Panc1 (cell line): Measurements from ENCODE around the gene VPS4B. TPM values are rescaled to one million over a fixed set of nuclear protein-coding genes. Genes with fewer than 3 reads are reported as not detected.

Source experiments
- ATAC-seq: fragments of 200-7000 bp; cut with Tn5 transposase; 2 replicates; pipeline ENCODE4 v1.9.1; 2020; ENCODE audit warnings: mild to moderate bottlenecking, moderate library complexity
- BruUV-seq: library from RNA; stranded (reverse); fragments of 400-500 nt; replicated peaks from 2 replicates; lab custom pipeline; 2021; lab: Mats Ljungman, UMichigan
- CTCF ChIA-PET: fragments of 300-600 bp; sonication (Branson Sonifier 250); formaldehyde crosslinking; loops from one replicate; lab custom pipeline; 2022; ENCODE audit warnings: antibody characterized with exemption; lab: Charles Lee
- POLR2A ChIA-PET: fragments of 300-600 bp; sonication (Branson Sonifier 250); formaldehyde crosslinking; loops from one replicate; lab custom pipeline; 2022; ENCODE audit warnings: antibody characterized with exemption; lab: Charles Lee
- DNase-seq: peaks from one replicate; pipeline ENCODE4 v3.0.0-alpha.2; 2010; ENCODE audit warnings: low read depth, low spot score
- H3K27ac ChIP-seq: 2 replicates; pipeline ENCODE4 v1.5.1; 2011; ENCODE audit warnings: mild to moderate bottlenecking, low read length, inconsistent platforms
- H3K27me3 ChIP-seq: fragments of 200-500 bp; sonication (Bioruptor generic); 2 replicates; pipeline ENCODE4 v1.6.0; 2014; ENCODE audit warnings: low read length, inconsistent platforms; ENCODE audit not compliant: control insufficient read depth, insufficient read depth
- H3K36me3 ChIP-seq: fragments of 200-500 bp; sonication (Bioruptor generic); 2 replicates; pipeline ENCODE4 v1.5.1; 2014; ENCODE audit warnings: inconsistent platforms, mild to moderate bottlenecking, low read length, moderate library complexity; ENCODE audit not compliant: control insufficient read depth, insufficient read depth
- H3K4me1 ChIP-seq: 2 replicates; pipeline ENCODE4 v1.5.1; 2011; ENCODE audit warnings: inconsistent platforms, mild to moderate bottlenecking, low read length, moderate library complexity; ENCODE audit not compliant: control insufficient read depth, insufficient read depth
- H3K4me3 ChIP-seq, 2 experiments: 2 replicates each; pipeline ENCODE4 v1.5.1; 2011 to 2012; ENCODE audit warnings: low read depth in 2 of 2, low read length in 2 of 2, mild to moderate bottlenecking in 2 of 2, inconsistent platforms in 1 of 2, moderate library complexity in 1 of 2
- H3K9me3 ChIP-seq: fragments of 200-500 bp; sonication (Bioruptor generic); 2 replicates; pipeline ENCODE4 v1.5.1; 2014; ENCODE audit warnings: low read depth, mild to moderate bottlenecking, inconsistent platforms, low read length, moderate library complexity; ENCODE audit not compliant: control insufficient read depth, insufficient read depth
- CTCF ChIP-seq: fragments of 450-650 bp; IDR thresholded peaks from 2 replicates; pipeline ENCODE4 v1.5.1; 2017; ENCODE audit warnings: mild to moderate bottlenecking
- POLR2AphosphoS5 ChIP-seq: IDR thresholded peaks from 2 replicates; pipeline ENCODE4 v1.6.1; 2012; ENCODE audit warnings: mild to moderate bottlenecking, low read depth, low read length, moderate library complexity
- REST ChIP-seq, 2 experiments: IDR thresholded peaks; 2 replicates each; pipeline ENCODE4 v1.6.1; 2011 to 2012; ENCODE audit warnings: low read depth in 2 of 2, control low read depth in 1 of 2, low read length in 1 of 2, mild to moderate bottlenecking in 1 of 2, moderate library complexity in 1 of 2; ENCODE audit not compliant: insufficient read depth in 1 of 2
- SIN3A ChIP-seq: IDR thresholded peaks from 2 replicates; pipeline ENCODE4 v1.6.1; 2012; ENCODE audit warnings: low read depth, mild to moderate bottlenecking, low read length, moderate library complexity, borderline replicate concordance; ENCODE audit not compliant: insufficient read depth
- TCF7L2 ChIP-seq: IDR thresholded peaks from 2 replicates; pipeline ENCODE4 v1.6.1; 2011; ENCODE audit warnings: mild to moderate bottlenecking, low read depth, low read length, inconsistent platforms
- in situ Hi-C: cut with HindIII; loops from 2 replicates; pipeline ENCODE4 v1.10.0; 2016; ENCODE audit warnings: low sequenced_read_pairs, low pct_unique_long_range_greater_than_20kb
- intact Hi-C: fragments of 100-400 bp; cut with micrococcal nuclease; formaldehyde crosslinking; loops from one replicate; pipeline ENCODE4 v1.10.0; 2022; ENCODE audit not compliant: unreplicated experiment
- total RNA-seq: library from RNA; stranded (reverse); gene quantifications from one replicate; pipeline ENCODE4 v1.2.1, GENCODE V29; 2021; ENCODE audit not compliant: unreplicated experiment

Gene VPS4B
- total RNA-seq, 1 experiment from 2014 or later, result 44.5 TPM

GRCh38 chr18:63438181-63438580 is 15.9 kb upstream of the VPS4B start:
- ChIA-PET CTCF (interaction anchor here (0.9 kb wide), 1 partner anchor 72 kb away, joined by 3 read pairs; no protein-coding TSS in a partner anchor), POLR2A (no interaction called here)
- H3K27me3 ChIP-seq, result no peaks in the 10 kb centered on the region
- H3K36me3 ChIP-seq, result no peaks in the 10 kb centered on the region
- H3K4me3 ChIP-seq, result no peak overlapping the region
- no peak overlapping the region for H3K27ac ChIP-seq
- no peaks in the 10 kb centered on the region for H3K9me3 ChIP-seq
- no peak for ATAC-seq
- in situ Hi-C loops (no loop called here), intact Hi-C loops (loop anchor here (10.0 kb wide), 1 partner anchor 423 kb away; no protein-coding TSS in a partner anchor)
- BruUV-seq, result no TSS peak
- DNase-seq, result no peak
- no peak for TF ChIP-seq CTCF
- no peak for TF ChIP-seq SIN3A
- TF ChIP-seq TCF7L2, result no peak
- TF ChIP-seq POLR2AphosphoS5, result no peak
- TF ChIP-seq REST (IDR thresholded peaks at IDR 0.05; ENCODE audit: insufficient read depth in 1 of 2, low read depth in 2 of 2, low read length in 1 of 2), result no peak
- H3K4me1 ChIP-seq, result no peaks in the 10 kb centered on the region

GRCh38 chr18:63433334-63433866 is 11.1 kb upstream of the VPS4B start:
- ChIA-PET CTCF (interaction anchor here (0.5 to 0.6 kb wide), 2 partner anchors 308 to 396 kb away, joined by 5 to 12 read pairs; no protein-coding TSS in a partner anchor), POLR2A (no interaction called here)
- no peaks in the 10 kb centered on the region for H3K9me3 ChIP-seq
- H3K27me3 ChIP-seq, result 0 out of 2 replicates have a peak, but pooled peaks cover 3% of the 10 kb centered on the region
- H3K4me3 ChIP-seq, result no peak overlapping the region
- BruUV-seq, result no TSS peak
- intact Hi-C loops (loop anchor here (10.0 kb wide), 1 partner anchor 419 kb away; no protein-coding TSS in a partner anchor), in situ Hi-C loops (no loop called here)
- no peaks in the 10 kb centered on the region for H3K36me3 ChIP-seq
- no peak for DNase-seq
- no peaks in the 10 kb centered on the region for H3K4me1 ChIP-seq
- no peak overlapping the region for H3K27ac ChIP-seq
- no peak for ATAC-seq
- TF ChIP-seq POLR2AphosphoS5 (no peak), SIN3A (no peak), CTCF (no peak), TCF7L2 (no peak), REST (IDR thresholded peaks at IDR 0.05; ENCODE audit: insufficient read depth in 1 of 2, low read depth in 2 of 2, low read length in 1 of 2) (no peak)
